HAP-1 (cell line): ENCODE results near the gene TMC6.
"Not testable (repeated sequence)": the region's sequence is repeated elsewhere in the genome, so short reads cannot be mapped to it uniquely, and the experiment has no call there.

Experiments
- DNase-seq, 2 experiments: peaks; one replicate each; pipeline ENCODE4 v3.0.0-alpha.2; 2016 to 2020; ENCODE audit warnings: low spot score in 2 of 2
- H3K27me3 ChIP-seq: fragments of 250-450 bp; sonication (Bioruptor Pico); 2 replicates; pipeline ENCODE4 v1.5.1; 2020; ENCODE audit warnings: low read depth, mild to moderate bottlenecking, moderate library complexity
- H3K36me3 ChIP-seq: fragments of 250-450 bp; sonication (Bioruptor Pico); replicated peaks from 2 replicates; pipeline ENCODE4 v1.5.1; 2020; ENCODE audit warnings: mild to moderate bottlenecking
- H3K4me1 ChIP-seq: fragments of 250-450 bp; sonication (Bioruptor Pico); 2 replicates; pipeline ENCODE4 v1.5.1; 2020; ENCODE audit warnings: mild to moderate bottlenecking
- H3K4me3 ChIP-seq: fragments of 250-450 bp; sonication (Bioruptor Pico); 2 replicates; pipeline ENCODE4 v1.5.1; 2020; ENCODE audit warnings: mild to moderate bottlenecking, moderate library complexity
- H3K9me3 ChIP-seq: fragments of 250-450 bp; sonication (Bioruptor Pico); 2 replicates; pipeline ENCODE4 v1.5.1; 2020; ENCODE audit warnings: mild to moderate bottlenecking, moderate library complexity
- in situ Hi-C: fragments of 300-500 bp; cut with MboI; formaldehyde crosslinking; loops from 3 replicates; pipeline ENCODE4 v1.14.3; 2020; ENCODE audit warnings: low sequenced_read_pairs, inconsistent platforms, mixed read lengths

Gene TMC6

GRCh38 chr17:78117027-78117981 is 11.3 kb downstream of the TMC6 start:
- Histone ChIP-seq H3K36me3 (no peaks in the 10 kb centered on the region), H3K27me3 (no peaks in the 10 kb centered on the region)
- in situ Hi-C loops = loop anchor here (25.0 kb wide), 1 partner anchor 595 kb away; no protein-coding TSS in a partner anchor

GRCh38 chr17:78116411-78116810 is 12.1 kb downstream of the TMC6 start:
- Histone ChIP-seq H3K9me3 (no peaks in the 10 kb centered on the region), H3K4me1 (peaks cover 2% of the 10 kb centered on the region), H3K36me3 (no peaks in the 10 kb centered on the region), H3K4me3 (no peak overlapping the region), H3K27me3 (no peaks in the 10 kb centered on the region)
- DNase-seq = no peak
- in situ Hi-C loops = loop anchor here (25.0 kb wide), 1 partner anchor 596 kb away; no protein-coding TSS in a partner anchor

More at GRCh38 chr17:78117027-78117981, 11.3 kb downstream of the TMC6 start:
- no peak for DNase-seq
- no peak overlapping the region for H3K4me3 ChIP-seq
- peaks cover 2% of the 10 kb centered on the region for H3K4me1 ChIP-seq
- no peaks in the 10 kb centered on the region for H3K9me3 ChIP-seq

GRCh38 chr17:78115803-78116202 is 12.8 kb downstream of the TMC6 start:
- H3K27me3 ChIP-seq, H3K36me3 ChIP-seq, H3K4me1 ChIP-seq, DNase-seq, H3K4me3 ChIP-seq, H3K9me3 ChIP-seq: not testable (repeated sequence)
- in situ Hi-C loops = loop anchor here (25.0 kb wide), 1 partner anchor 596 kb away; no protein-coding TSS in a partner anchor

GRCh38 chr17:78114831-78115723 is 13.5 kb downstream of the TMC6 start:
- Histone ChIP-seq H3K4me3 (no peak overlapping the region), H3K4me1 (peaks cover 2% of the 10 kb centered on the region), H3K36me3 (no peaks in the 10 kb centered on the region), H3K27me3 (no peaks in the 10 kb centered on the region), H3K9me3 (no peaks in the 10 kb centered on the region)
- in situ Hi-C loops = loop anchor here (25.0 kb wide), 1 partner anchor 597 kb away; no protein-coding TSS in a partner anchor
- DNase-seq = no peak

GRCh38 chr17:78113804-78114785 is 14.5 kb downstream of the TMC6 start:
- in situ Hi-C loops = loop anchor here (25.0 kb wide), 1 partner anchor 598 kb away; no protein-coding TSS in a partner anchor
- Histone ChIP-seq H3K36me3 (no peaks in the 10 kb centered on the region), H3K4me3 (no peak overlapping the region), H3K4me1 (peaks cover 2% of the 10 kb centered on the region), H3K27me3 (no peaks in the 10 kb centered on the region), H3K9me3 (no peaks in the 10 kb centered on the region)
- no peak for DNase-seq

- H3K36me3 ChIP-seq = no peaks in the 10 kb centered on the region
- H3K4me3 ChIP-seq = no peak overlapping the region
- no peaks in the 10 kb centered on the region for H3K27me3 ChIP-seq
- peak; percentile 37 to 91 for DNase-seq
- in situ Hi-C loops = loop anchor here (25.0 kb wide), 1 partner anchor 600 kb away; no protein-coding TSS in a partner anchor
- H3K9me3 ChIP-seq = no peaks in the 10 kb centered on the region
- peaks cover 2% of the 10 kb centered on the region for H3K4me1 ChIP-seq
Measured at GRCh38 chr17:78112518-78113471, 15.8 kb downstream of the TMC6 start.

- in situ Hi-C loops = loop anchor here (25.0 kb wide), 1 partner anchor 600 kb away; no protein-coding TSS in a partner anchor
Measured at GRCh38 chr17:78111727-78112517, 16.6 kb downstream of the TMC6 start.

GRCh38 chr17:78111016-78111726 is 17.4 kb downstream of the TMC6 start:
- H3K4me3 ChIP-seq = no peak overlapping the region
- in situ Hi-C loops = loop anchor here (25.0 kb wide), 1 partner anchor 601 kb away; no protein-coding TSS in a partner anchor
- H3K4me1 ChIP-seq = peaks cover 2% of the 10 kb centered on the region
- H3K36me3 ChIP-seq = no peaks in the 10 kb centered on the region
- no peak for DNase-seq
- no peaks in the 10 kb centered on the region for H3K9me3 ChIP-seq
- no peaks in the 10 kb centered on the region for H3K27me3 ChIP-seq

More at GRCh38 chr17:78111727-78112517, 16.6 kb downstream of the TMC6 start:
- H3K4me3 ChIP-seq = no peak overlapping the region
- no peak for DNase-seq
- H3K27me3 ChIP-seq = no peaks in the 10 kb centered on the region
- peaks cover 2% of the 10 kb centered on the region for H3K4me1 ChIP-seq
- H3K36me3 ChIP-seq = no peaks in the 10 kb centered on the region
- H3K9me3 ChIP-seq = no peaks in the 10 kb centered on the region

- in situ Hi-C loops = loop anchor here (25.0 kb wide), 1 partner anchor 602 kb away; no protein-coding TSS in a partner anchor
- no peaks in the 10 kb centered on the region for H3K9me3 ChIP-seq
- DNase-seq = no peak
- H3K27me3 ChIP-seq = no peaks in the 10 kb centered on the region
- H3K4me3 ChIP-seq = no peak overlapping the region
- no peaks in the 10 kb centered on the region for H3K36me3 ChIP-seq
- H3K4me1 ChIP-seq = peaks cover 3% of the 10 kb centered on the region
Measured at GRCh38 chr17:78110363-78111015, 18.1 kb downstream of the TMC6 start.

- in situ Hi-C loops = loop anchor here (25.0 kb wide), 1 partner anchor 603 kb away; no protein-coding TSS in a partner anchor
- no peaks in the 10 kb centered on the region for H3K9me3 ChIP-seq
- DNase-seq = no peak
- no peaks in the 10 kb centered on the region for H3K27me3 ChIP-seq
- peaks cover 8% of the 10 kb centered on the region for H3K4me1 ChIP-seq
- no peak overlapping the region for H3K4me3 ChIP-seq
- no peaks in the 10 kb centered on the region for H3K36me3 ChIP-seq
Measured at GRCh38 chr17:78109489-78109761, 19.1 kb downstream of the TMC6 start.
